Loucy (cell line): ENCODE results near the gene NDUFAF5.

ENCODE experiments used
- EZH2phosphoT487 ChIP-seq: fragments of 200-600 bp; IDR thresholded peaks from 2 replicates; pipeline ENCODE4 v1.6.1; 2018; ENCODE audit warnings: antibody characterized with exemption, mild to moderate bottlenecking, moderate library complexity, borderline replicate concordance
- TF ChIP-seq, protein P1 (sequence below): fragments of 200-600 bp; sonication (generic); conservative IDR thresholded peaks from 2 replicates; pipeline ENCODE4 v1.5.1; 2014; ENCODE audit warnings: mild to moderate bottlenecking, antibody characterized with exemption, low read length

DNA sequence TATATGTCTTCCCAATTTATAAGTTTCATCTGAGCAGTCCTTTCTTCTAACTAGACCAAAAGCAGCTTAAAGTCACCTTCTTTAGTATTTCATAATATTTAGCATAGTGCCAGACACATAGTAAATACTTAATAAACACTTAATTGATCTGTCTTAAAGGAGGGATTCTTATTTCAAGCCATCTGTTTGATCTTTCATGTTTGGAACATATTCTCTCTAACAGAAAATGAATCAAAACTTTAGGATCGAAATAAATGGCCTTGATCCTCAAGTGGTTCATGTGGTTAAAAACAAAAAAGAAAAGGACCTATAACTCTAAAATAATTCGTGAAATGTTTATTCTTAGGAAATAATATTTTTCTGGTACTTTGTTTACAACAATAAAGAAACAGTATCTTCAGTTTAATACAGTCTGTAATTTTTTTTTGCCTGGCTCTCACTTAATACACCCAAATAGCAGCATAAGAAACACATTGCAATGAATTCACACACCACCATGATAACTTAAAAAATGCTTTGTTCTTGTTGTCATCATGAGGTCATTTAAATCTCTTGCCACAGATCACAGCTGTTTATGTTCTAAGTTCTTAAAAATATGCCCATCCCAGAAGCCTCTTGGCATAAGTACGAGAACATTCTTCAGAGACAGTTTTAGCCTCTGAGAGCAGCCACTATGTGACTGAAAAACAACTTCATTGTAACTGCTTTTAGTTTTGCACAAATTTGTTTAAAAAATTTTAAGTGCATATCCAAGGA is 48.2 kb upstream of the NDUFAF5 start:
- TF ChIP-seq, protein P1, sequence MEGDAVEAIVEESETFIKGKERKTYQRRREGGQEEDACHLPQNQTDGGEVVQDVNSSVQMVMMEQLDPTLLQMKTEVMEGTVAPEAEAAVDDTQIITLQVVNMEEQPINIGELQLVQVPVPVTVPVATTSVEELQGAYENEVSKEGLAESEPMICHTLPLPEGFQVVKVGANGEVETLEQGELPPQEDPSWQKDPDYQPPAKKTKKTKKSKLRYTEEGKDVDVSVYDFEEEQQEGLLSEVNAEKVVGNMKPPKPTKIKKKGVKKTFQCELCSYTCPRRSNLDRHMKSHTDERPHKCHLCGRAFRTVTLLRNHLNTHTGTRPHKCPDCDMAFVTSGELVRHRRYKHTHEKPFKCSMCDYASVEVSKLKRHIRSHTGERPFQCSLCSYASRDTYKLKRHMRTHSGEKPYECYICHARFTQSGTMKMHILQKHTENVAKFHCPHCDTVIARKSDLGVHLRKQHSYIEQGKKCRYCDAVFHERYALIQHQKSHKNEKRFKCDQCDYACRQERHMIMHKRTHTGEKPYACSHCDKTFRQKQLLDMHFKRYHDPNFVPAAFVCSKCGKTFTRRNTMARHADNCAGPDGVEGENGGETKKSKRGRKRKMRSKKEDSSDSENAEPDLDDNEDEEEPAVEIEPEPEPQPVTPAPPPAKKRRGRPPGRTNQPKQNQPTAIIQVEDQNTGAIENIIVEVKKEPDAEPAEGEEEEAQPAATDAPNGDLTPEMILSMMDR = no peak
- no peak for TF ChIP-seq EZH2phosphoT487
